Esophagus squamous epithelium (tissue), 4 donors: ENCODE measurements around the gene GAS7.

Experiments
- CTCF ChIP-seq, 6 experiments: fragments of 450-650 bp in 4 of 6; fragments of 200-600 bp in 2 of 6; sonication (generic) in 2 of 6; IDR thresholded peaks; one replicate each; pipeline ENCODE4 v1.5.1; 2016 to 2019; ENCODE audit warnings: antibody characterized with exemption in 6 of 6, mild to moderate bottlenecking in 4 of 6, moderate library complexity in 4 of 6
- POLR2A ChIP-seq, 4 donors: fragments of 450-650 bp; IDR thresholded peaks; one replicate each; pipeline ENCODE4 v1.6.1; 2017; ENCODE audit warnings: antibody characterized with exemption in 4 of 4, mild to moderate bottlenecking in 4 of 4, moderate library complexity in 3 of 4

DNA sequence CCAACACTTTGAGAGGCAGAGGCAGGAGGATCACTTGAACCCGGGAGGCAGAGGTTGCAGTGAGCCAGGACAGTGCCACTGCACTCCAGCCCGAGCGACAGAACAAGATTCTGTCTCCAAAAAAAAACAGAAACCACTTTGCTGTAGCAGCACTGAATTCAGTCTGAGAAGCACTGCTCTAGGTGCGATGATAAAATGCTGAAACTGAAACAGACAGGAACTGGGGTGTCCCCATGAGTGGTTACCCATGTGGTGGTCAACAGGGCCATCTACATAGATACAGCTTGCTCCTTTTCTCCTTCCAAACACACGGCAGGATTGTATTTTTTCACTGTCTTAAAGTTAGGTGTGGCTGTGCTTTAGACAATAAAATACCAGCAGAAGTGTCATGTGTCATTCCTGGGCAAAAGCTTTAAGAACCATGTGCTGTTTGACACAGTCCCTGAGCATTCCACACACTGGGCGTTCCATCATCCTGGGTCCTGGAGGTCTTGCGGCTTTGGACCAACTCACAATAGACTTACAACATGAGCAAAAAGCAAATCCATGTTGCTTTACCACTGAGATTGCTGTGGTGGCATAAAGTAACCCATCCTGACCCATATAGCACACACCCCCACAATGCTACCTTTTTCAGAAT is 11.5 kb downstream of the GAS7 start:
- TF ChIP-seq POLR2A (IDR thresholded peaks at IDR 0.05) (no peak), CTCF (IDR thresholded peaks at IDR 0.05) (no peak)
